ENCODE measurements around the gene NOL3. TPM values are rescaled to one million over a fixed set of nuclear protein-coding genes. Genes with fewer than 3 reads are reported as not detected.

Gene NOL3
- total RNA-seq, 2 donors from 2014 or later, result 11.6 TPM

DNA sequence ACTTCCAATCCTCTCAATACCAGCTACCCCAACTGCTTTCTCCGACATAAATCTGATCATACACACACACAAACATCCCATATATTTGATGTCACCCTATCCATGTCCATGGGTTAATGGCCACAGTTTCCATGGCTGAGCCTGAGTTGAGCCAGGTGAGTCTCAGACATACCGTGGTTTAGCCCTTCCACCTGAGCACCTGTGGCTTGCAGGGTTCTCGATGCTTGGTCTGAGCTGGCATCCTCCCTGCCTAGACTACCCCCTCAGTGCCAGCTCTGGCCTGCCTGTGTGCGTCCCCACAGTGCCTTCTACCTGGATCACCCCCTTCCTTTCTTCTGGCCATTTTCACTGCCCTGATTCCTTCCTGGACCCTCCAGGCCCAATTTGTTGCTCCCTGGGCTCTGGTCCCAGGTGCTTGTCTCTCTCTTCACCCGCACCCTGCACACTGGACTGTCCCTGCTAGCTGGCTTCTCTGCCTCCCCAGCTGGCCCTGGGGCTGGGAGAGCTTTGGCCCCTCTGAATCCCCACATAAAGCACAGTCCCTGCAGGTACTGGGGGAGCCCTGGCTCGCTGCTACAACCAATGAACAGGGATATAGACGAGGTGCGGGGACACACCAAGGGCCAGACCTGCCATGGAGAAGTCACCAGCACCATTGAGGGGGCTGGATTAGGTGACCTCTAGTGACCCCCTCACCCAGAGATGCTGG lies 35.9 kb downstream of the NOL3 start:
- 91 to 96% methylated on average over 7 to 8 of the region's 8 CpGs for WGBS, 2 experiments (ENCODE audit: insufficient coverage in 1 of 2, insufficient read length in 1 of 2)
- Histone ChIP-seq H3K9ac (ENCODE audit: extremely low read depth, low read length, poor library complexity, severe bottlenecking) (no peak overlapping the region), H3K4me1 (ENCODE audit: control insufficient read depth, insufficient read depth, low read length) (peaks cover 5% of the 10 kb centered on the region), H3K36me3 (ENCODE audit: control insufficient read depth, insufficient read depth, low read length) (peaks cover 15% of the 10 kb centered on the region), H3K27ac (ENCODE audit: low read depth, low read length) (peak overlapping the region; percentile 34), H3K9me3 (ENCODE audit: control insufficient read depth, low read length) (no peaks in the 10 kb centered on the region), H3K4me3 (ENCODE audit: low read length) (no peak overlapping the region), H3K27me3 (ENCODE audit: control insufficient read depth, insufficient read depth, low read length, poor library complexity, severe bottlenecking) (no peaks in the 10 kb centered on the region)
- TF ChIP-seq, protein P1, sequence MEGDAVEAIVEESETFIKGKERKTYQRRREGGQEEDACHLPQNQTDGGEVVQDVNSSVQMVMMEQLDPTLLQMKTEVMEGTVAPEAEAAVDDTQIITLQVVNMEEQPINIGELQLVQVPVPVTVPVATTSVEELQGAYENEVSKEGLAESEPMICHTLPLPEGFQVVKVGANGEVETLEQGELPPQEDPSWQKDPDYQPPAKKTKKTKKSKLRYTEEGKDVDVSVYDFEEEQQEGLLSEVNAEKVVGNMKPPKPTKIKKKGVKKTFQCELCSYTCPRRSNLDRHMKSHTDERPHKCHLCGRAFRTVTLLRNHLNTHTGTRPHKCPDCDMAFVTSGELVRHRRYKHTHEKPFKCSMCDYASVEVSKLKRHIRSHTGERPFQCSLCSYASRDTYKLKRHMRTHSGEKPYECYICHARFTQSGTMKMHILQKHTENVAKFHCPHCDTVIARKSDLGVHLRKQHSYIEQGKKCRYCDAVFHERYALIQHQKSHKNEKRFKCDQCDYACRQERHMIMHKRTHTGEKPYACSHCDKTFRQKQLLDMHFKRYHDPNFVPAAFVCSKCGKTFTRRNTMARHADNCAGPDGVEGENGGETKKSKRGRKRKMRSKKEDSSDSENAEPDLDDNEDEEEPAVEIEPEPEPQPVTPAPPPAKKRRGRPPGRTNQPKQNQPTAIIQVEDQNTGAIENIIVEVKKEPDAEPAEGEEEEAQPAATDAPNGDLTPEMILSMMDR (conservative IDR thresholded peaks at IDR 0.05), result no peak
- Mint-ChIP-seq H3K9me3 (no peaks in the 10 kb centered on the region), H3K4me1 (peaks cover 8% of the 10 kb centered on the region), H3K27me3 (ENCODE audit: insufficient read depth) (peaks cover 7% of the 10 kb centered on the region), H3K27ac (no peak overlapping the region), H3K4me3 (no peak overlapping the region), H3K36me3 (ENCODE audit: low read depth) (peaks cover 4% of the 10 kb centered on the region)
- DNase-seq, result no peak

DNA sequence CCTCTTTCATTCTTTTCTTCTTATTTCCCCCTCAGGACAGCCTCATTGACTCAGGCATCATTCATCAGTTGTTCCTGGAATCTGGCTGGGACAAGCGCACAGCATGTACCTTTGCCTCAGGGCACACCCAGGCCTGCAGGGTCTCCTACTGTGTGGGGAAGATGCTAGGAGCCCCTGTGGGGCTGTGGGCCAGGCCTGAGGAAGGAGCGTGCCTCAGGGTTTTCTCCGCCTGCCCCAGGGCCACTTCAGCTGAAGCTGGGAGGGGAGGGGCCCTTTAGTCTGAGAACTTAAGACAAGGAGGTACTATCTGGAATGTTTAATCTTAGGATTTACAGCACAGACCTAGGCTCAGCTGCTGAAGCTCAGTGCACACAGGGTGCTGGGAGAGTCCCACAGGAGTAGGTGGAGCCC lies 36.5 kb downstream of the NOL3 start:
- Mint-ChIP-seq H3K36me3 (ENCODE audit: low read depth) (peaks cover 4% of the 10 kb centered on the region), H3K9me3 (no peaks in the 10 kb centered on the region), H3K4me1 (peaks cover 8% of the 10 kb centered on the region), H3K4me3 (no peak overlapping the region), H3K27me3 (ENCODE audit: insufficient read depth) (peaks cover 11% of the 10 kb centered on the region), H3K27ac (no peak overlapping the region)
- H3K9ac ChIP-seq (ENCODE audit: extremely low read depth, low read length, poor library complexity, severe bottlenecking), result no peak overlapping the region
- TF ChIP-seq, protein P1 (conservative IDR thresholded peaks at IDR 0.05), result no peak
- 85 to 100% methylated on average over 1 to 3 of the region's 3 CpGs for WGBS, 2 experiments (ENCODE audit: insufficient coverage in 1 of 2, insufficient read length in 1 of 2)
- no peak for DNase-seq
- H3K4me3 ChIP-seq (ENCODE audit: low read length), result no peak overlapping the region
- H3K27ac ChIP-seq (ENCODE audit: low read depth, low read length), result no peak overlapping the region
- peaks cover 11% of the 10 kb centered on the region for H3K36me3 ChIP-seq (ENCODE audit: control insufficient read depth, insufficient read depth, low read length)
- H3K9me3 ChIP-seq (ENCODE audit: control insufficient read depth, low read length), result no peaks in the 10 kb centered on the region
- no peaks in the 10 kb centered on the region for H3K27me3 ChIP-seq (ENCODE audit: control insufficient read depth, insufficient read depth, low read length, poor library complexity, severe bottlenecking)
- peaks cover 5% of the 10 kb centered on the region for H3K4me1 ChIP-seq (ENCODE audit: control insufficient read depth, insufficient read depth, low read length)

DNA sequence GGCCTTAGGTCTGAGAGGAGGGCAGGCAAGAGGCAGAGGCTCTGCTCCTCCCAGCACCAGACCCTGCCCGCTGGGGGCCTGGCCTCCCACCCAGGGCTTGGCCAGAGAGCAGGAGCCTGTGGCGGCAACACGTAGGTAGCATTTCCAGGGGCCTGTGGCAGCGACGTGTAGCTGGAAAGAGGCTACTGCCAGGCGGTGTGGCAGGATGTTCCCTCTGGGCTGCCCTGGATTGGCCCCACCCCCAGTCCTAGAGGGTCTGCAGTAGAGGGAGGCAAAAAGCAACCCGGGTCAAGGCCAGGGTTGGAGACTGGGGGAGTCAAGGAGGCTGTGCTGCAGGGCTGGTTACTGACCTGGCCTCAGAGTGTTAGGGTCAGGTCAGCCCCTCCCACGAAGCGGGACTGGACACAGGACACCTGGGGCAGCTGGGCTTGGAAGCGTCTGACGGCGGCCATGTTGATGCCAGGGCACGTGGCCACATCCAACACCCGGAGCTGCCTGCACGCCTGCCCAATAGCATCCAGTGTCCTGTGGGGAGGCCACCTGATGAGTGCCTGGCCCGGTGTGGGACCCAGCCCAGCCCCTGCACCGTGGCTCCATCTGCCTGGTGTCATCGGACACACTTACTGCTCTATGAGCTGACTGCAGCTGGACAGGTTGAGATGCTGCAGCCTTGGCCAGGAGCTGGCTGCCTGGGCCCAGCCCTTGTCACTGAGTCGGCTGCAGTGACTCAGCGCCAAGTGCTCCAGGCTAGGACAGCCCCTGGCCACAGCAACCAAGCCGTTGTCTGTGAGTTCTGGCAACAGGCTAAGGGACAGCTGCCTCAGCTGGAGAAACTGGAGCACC lies 37.1 kb downstream of the NOL3 start:
- H3K9me3 Mint-ChIP-seq, result no peaks in the 10 kb centered on the region
- no peak overlapping the region for H3K4me3 Mint-ChIP-seq
- Histone ChIP-seq H3K27me3 (ENCODE audit: control insufficient read depth, insufficient read depth, low read length, poor library complexity, severe bottlenecking) (no peaks in the 10 kb centered on the region), H3K9ac (ENCODE audit: extremely low read depth, low read length, poor library complexity, severe bottlenecking) (no peak overlapping the region), H3K36me3 (ENCODE audit: control insufficient read depth, insufficient read depth, low read length) (peaks cover 11% of the 10 kb centered on the region), H3K4me3 (ENCODE audit: low read length) (no peak overlapping the region), H3K4me1 (ENCODE audit: control insufficient read depth, insufficient read depth, low read length) (peaks cover 5% of the 10 kb centered on the region), H3K9me3 (ENCODE audit: control insufficient read depth, low read length) (no peaks in the 10 kb centered on the region), H3K27ac (ENCODE audit: low read depth, low read length) (no peak overlapping the region)
- DNase-seq, result no peak
- peaks cover 14% of the 10 kb centered on the region for H3K27me3 Mint-ChIP-seq (ENCODE audit: insufficient read depth)
- TF ChIP-seq, protein P1 (conservative IDR thresholded peaks at IDR 0.05), result no peak
- H3K36me3 Mint-ChIP-seq (ENCODE audit: low read depth), result peaks cover 4% of the 10 kb centered on the region
- peaks cover 8% of the 10 kb centered on the region for H3K4me1 Mint-ChIP-seq
- no peak overlapping the region for H3K27ac Mint-ChIP-seq
- 87 to 89% methylated on average over 15 to 21 of the region's 21 CpGs for WGBS, 2 experiments (ENCODE audit: insufficient coverage in 1 of 2, insufficient read length in 1 of 2)
